NCI-H446 (cell line): ENCODE data around the gene FGF16.
"Not testable (repeated sequence)": the region's sequence is repeated elsewhere in the genome, so short reads cannot be mapped to it uniquely, and the experiment has no call there.

Experiments
- DNase-seq, 2 experiments: peaks; one replicate each; lab custom pipeline; 2025; lab: John Stamatoyannopoulos, UW

The FGF16 gene

GRCh38 chrX:77447653-77448569, 722 bp downstream of the FGF16 start:
- DNase-seq: no peak

GRCh38 chrX:77450415-77450814, 3.2 kb downstream of the FGF16 start:
- DNase-seq: no peak

GRCh38 chrX:77450996-77451395, 3.8 kb downstream of the FGF16 start:
- DNase-seq: no peak

- no peak for DNase-seq
Observed at GRCh38 chrX:77453190-77453589, 6.0 kb downstream of the FGF16 start.

GRCh38 chrX:77455437-77455836, 8.2 kb downstream of the FGF16 start:
- no peak for DNase-seq

GRCh38 chrX:77484045-77484444, 36.9 kb downstream of the FGF16 start:
- no peak for DNase-seq

- DNase-seq: peak in 1 of 2 experiments; percentile 50
Observed at GRCh38 chrX:77493677-77494553, 46.7 kb downstream of the FGF16 start.

- not testable (repeated sequence) for DNase-seq
Observed at GRCh38 chrX:77500164-77500563, 53.0 kb downstream of the FGF16 start.

- no peak for DNase-seq
Observed at GRCh38 chrX:77502951-77503525, 55.8 kb downstream of the FGF16 start.

- DNase-seq: no peak
Observed at GRCh38 chrX:77505227-77505626, 58.0 kb downstream of the FGF16 start.
